Measurements from ENCODE around the gene ISLR. TPM values are rescaled to one million over a fixed set of nuclear protein-coding genes. Genes with fewer than 3 reads are reported as not detected.

Gene ISLR
- total and polyA plus RNA-seq, 9 of the 15 experiments (the other 6 are each of a cell fraction or from before 2014, with no cell fraction given), result not detected

DNA sequence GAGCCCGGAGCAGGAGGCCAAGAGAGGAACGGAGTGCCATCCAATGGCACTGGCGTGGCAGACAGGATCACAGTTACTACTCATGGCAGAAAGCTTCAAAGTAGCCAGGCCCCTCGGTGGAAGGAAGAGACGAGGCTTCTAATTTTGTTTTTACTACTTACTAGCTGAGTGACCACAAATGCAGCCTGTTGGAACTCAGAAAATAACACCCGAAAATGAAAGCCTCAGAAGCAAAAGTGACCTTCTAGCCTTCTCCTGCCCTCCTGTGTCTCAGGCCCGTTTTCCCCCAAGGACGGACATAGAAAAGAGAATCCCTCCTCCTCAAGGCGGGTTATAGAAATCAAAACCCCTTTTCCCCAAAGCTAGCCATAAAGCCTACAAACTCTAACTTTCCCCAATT is 39.0 kb downstream of the ISLR start (continued):
- TF ChIP-seq, protein P1, sequence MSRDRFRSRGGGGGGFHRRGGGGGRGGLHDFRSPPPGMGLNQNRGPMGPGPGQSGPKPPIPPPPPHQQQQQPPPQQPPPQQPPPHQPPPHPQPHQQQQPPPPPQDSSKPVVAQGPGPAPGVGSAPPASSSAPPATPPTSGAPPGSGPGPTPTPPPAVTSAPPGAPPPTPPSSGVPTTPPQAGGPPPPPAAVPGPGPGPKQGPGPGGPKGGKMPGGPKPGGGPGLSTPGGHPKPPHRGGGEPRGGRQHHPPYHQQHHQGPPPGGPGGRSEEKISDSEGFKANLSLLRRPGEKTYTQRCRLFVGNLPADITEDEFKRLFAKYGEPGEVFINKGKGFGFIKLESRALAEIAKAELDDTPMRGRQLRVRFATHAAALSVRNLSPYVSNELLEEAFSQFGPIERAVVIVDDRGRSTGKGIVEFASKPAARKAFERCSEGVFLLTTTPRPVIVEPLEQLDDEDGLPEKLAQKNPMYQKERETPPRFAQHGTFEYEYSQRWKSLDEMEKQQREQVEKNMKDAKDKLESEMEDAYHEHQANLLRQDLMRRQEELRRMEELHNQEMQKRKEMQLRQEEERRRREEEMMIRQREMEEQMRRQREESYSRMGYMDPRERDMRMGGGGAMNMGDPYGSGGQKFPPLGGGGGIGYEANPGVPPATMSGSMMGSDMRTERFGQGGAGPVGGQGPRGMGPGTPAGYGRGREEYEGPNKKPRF (IDR thresholded peaks at IDR 0.05; ENCODE audit: low read depth, low read length), result no peak
- TF ChIP-seq ZNF77 (CRISPR knock-in tag; IDR thresholded peaks at IDR 0.05) (no peak), SMAD3 (CRISPR knock-in tag; conservative IDR thresholded peaks at IDR 0.05) (no peak), ZZZ3 (IDR thresholded peaks at IDR 0.05) (no peak)

- CTCF ChIA-PET (ENCODE audit: low intra/inter-chr PET ratio), result no interaction called here
- in situ Hi-C loops (cut with MboI), result no loop called here
- no peak overlapping the region; the same call in 1 of the 2 replicates for H3K4me2 ChIP-seq (ENCODE audit: insufficient read depth, low read length)
- TF ChIP-seq, protein P2, sequence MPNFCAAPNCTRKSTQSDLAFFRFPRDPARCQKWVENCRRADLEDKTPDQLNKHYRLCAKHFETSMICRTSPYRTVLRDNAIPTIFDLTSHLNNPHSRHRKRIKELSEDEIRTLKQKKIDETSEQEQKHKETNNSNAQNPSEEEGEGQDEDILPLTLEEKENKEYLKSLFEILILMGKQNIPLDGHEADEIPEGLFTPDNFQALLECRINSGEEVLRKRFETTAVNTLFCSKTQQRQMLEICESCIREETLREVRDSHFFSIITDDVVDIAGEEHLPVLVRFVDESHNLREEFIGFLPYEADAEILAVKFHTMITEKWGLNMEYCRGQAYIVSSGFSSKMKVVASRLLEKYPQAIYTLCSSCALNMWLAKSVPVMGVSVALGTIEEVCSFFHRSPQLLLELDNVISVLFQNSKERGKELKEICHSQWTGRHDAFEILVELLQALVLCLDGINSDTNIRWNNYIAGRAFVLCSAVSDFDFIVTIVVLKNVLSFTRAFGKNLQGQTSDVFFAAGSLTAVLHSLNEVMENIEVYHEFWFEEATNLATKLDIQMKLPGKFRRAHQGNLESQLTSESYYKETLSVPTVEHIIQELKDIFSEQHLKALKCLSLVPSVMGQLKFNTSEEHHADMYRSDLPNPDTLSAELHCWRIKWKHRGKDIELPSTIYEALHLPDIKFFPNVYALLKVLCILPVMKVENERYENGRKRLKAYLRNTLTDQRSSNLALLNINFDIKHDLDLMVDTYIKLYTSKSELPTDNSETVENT (CRISPR knock-in tag; IDR thresholded peaks at IDR 0.05), result no peak
- TF ChIP-seq TCF3 (CRISPR knock-in tag; IDR thresholded peaks at IDR 0.05) (peak; percentile 23), ZKSCAN1 (IDR thresholded peaks at IDR 0.05; ENCODE audit: low read depth, low read length) (no peak), KDM4B (IDR thresholded peaks at IDR 0.05; ENCODE audit: borderline replicate concordance in 2 of 2, low read depth in 1 of 2) (no peak), ATF1 (CRISPR knock-in tag; IDR thresholded peaks at IDR 0.05) (no peak), ATF1 (tag; IDR thresholded peaks at IDR 0.05) (no peak), CBFA2T2 (conservative IDR thresholded peaks at IDR 0.05) (peak; percentile 40), MCM3 (IDR thresholded peaks at IDR 0.05) (no peak), MAX (CRISPR knock-in tag; IDR thresholded peaks at IDR 0.05) (peak; percentile 83), ZNF785 (CRISPR knock-in tag; IDR thresholded peaks at IDR 0.05) (no peak), ILK (tag; IDR thresholded peaks at IDR 0.05; ENCODE audit: borderline replicate concordance, low read depth) (no peak), SRF (CRISPR knock-in tag; IDR thresholded peaks at IDR 0.05) (no peak), NR3C1 (CRISPR knock-in tag; IDR thresholded peaks at IDR 0.05) (no peak), TEAD4 (IDR thresholded peaks at IDR 0.05; ENCODE audit: low read length) (no peak), TEAD4 (CRISPR knock-in tag; IDR thresholded peaks at IDR 0.05; ENCODE audit: borderline replicate concordance) (no peak)
These were observed 40.4 kb downstream of the ISLR start for GRCh38 chr15:74213858-74214284.

More at GRCh38 chr15:74213858-74214284, 40.4 kb downstream of the ISLR start:
- Histone ChIP-seq H2AFZ (ENCODE audit: low read depth, low read length) (peak overlapping the region; percentile 9; the same call in 1 of the 2 replicates), H3K9ac (ENCODE audit: insufficient read depth in 1 of 2, low read depth in 2 of 2, low read length in 2 of 2) (peak overlapping the region; percentile 25 to 64; a peak in 3 of 4 replicates), H3K36me3 (ENCODE audit: control insufficient read depth, insufficient read depth, low read length) (no peaks in the 10 kb centered on the region), H3K4me3 (no peak overlapping the region), H3K27me3 (ENCODE audit: control insufficient read depth in 2 of 2, insufficient read depth in 2 of 2, low read length in 2 of 2) (peaks cover 9 to 39% of the 10 kb centered on the region in 2 experiments; a peak in 3 of 5 replicates), H3K79me2 (ENCODE audit: control insufficient read depth, insufficient read depth, low read length) (no peaks in the 10 kb centered on the region), H3K9me3 (replicated peaks; ENCODE audit: control insufficient read depth, insufficient read depth, low read depth, low read length) (no peaks in the 10 kb centered on the region), H4K20me1 (replicated peaks; ENCODE audit: control insufficient read depth, insufficient read depth, low read length) (peaks cover 7% of the 10 kb centered on the region; the same call in 1 of the 2 replicates), H3K4me1 (replicated peaks in 1 of 2; ENCODE audit: control insufficient read depth in 2 of 2, insufficient read depth in 2 of 2, low read length in 2 of 2) (peaks cover 3 to 9% of the 10 kb centered on the region in 2 experiments; a peak in 2 of 5 replicates), H3K27ac (ENCODE audit: extremely low read depth, low read depth, low read length) (no peak overlapping the region; the same call in 2 of the 3 replicates), H3K9me1 (ENCODE audit: control insufficient read depth, insufficient read depth, low read length) (no peaks in the 10 kb centered on the region)
- intact Hi-C loops (cut with micrococcal nuclease), result no loop called here
- no TSS peak for BruUV-seq (replicated peaks)
- DNase-seq (ENCODE audit: extremely low read depth in 1 of 4, low spot score in 3 of 4) (peak; percentile 31 to 65 (median 41)), FAIRE-seq (no peak), ATAC-seq (0 out of 3 replicates have a peak, but pooled peaks have one; percentile 32)
- 12% methylated on average over 7 of the region's 7 CpGs for WGBS (ENCODE audit: insufficient coverage, low coverage, missing lambda C conversion rate)
- POLR2A ChIA-PET, result no interaction called here
